Osteocyte (in vitro differentiated cells): Measurements from ENCODE around the gene GOLGA8B. TPM values are rescaled to one million over a fixed set of nuclear protein-coding genes. Genes with fewer than 3 reads are reported as not detected.
"Not testable (repeated sequence)": the region's sequence is repeated elsewhere in the genome, so short reads cannot be mapped to it uniquely, and the experiment has no call there.

ENCODE experiments used
- DNase-seq: peaks from one replicate; pipeline ENCODE4 v3.0.0; 2021; ENCODE audit warnings: mixed read lengths; ENCODE audit not compliant: unreplicated experiment; ENCODE audit errors: extremely low spot score
- H3K27ac Mint-ChIP-seq: one replicate; pipeline ENCODE4 v1.8.0; 2021; ENCODE audit warnings: mild to moderate bottlenecking, mixed read lengths; ENCODE audit not compliant: unreplicated experiment
- H3K27me3 Mint-ChIP-seq: one replicate; pipeline ENCODE4 v1.8.0; 2021; ENCODE audit warnings: mixed read lengths; ENCODE audit not compliant: unreplicated experiment
- H3K36me3 Mint-ChIP-seq: one replicate; pipeline ENCODE4 v1.8.0; 2021; ENCODE audit warnings: mixed read lengths; ENCODE audit not compliant: unreplicated experiment
- H3K4me1 Mint-ChIP-seq: one replicate; pipeline ENCODE4 v1.8.0; 2021; ENCODE audit warnings: mixed read lengths; ENCODE audit not compliant: unreplicated experiment
- H3K4me3 Mint-ChIP-seq: one replicate; pipeline ENCODE4 v1.8.0; 2021; ENCODE audit warnings: mild to moderate bottlenecking, moderate library complexity, mixed read lengths; ENCODE audit not compliant: unreplicated experiment
- H3K9me3 Mint-ChIP-seq: one replicate; pipeline ENCODE4 v1.8.0; 2021; ENCODE audit warnings: mixed read lengths; ENCODE audit not compliant: unreplicated experiment
- CTCF ChIP-seq: fragments of 200-600 bp; sonication (generic); IDR thresholded peaks from 2 replicates; pipeline ENCODE4 v1.5.0; 2021; ENCODE audit warnings: antibody characterized with exemption, mild to moderate bottlenecking, moderate library complexity
- long read RNA-seq: library from polyadenylated mRNA; unstranded; transcript quantifications from one replicate; pipeline ENCODE4 v2.0.0, GENCODE V29; 2021
- total RNA-seq: library from RNA; stranded (reverse); gene quantifications from 2 replicates; pipeline ENCODE4 v1.2.1, GENCODE V29; 2021

GOLGA8B gene
- 59.7 and 69.6 TPM in 2 replicates for total RNA-seq
- long read RNA-seq, partial matches to known transcripts, result 44 of 47 reads
- long read RNA-seq, other reads (novel, unspliced or antisense), result 3 of 47 reads

GRCh38 chr15:34583399-34584329 is at the start of gene GOLGA8B:
GOLGA8B (minus strand) TSS chr15:34583651; CDS start chr15:34535912, 47,739 bp downstream.
- DNase-seq, result no peak
- H3K27me3 Mint-ChIP-seq, result peaks cover 4% of the 10 kb centered on the region

GRCh38 chr15:34633165-34633564 is 49.7 kb upstream of the GOLGA8B start:
- DNase-seq, H3K27ac Mint-ChIP-seq: not testable (repeated sequence)
- peaks cover 10% of the 10 kb centered on the region for H3K9me3 Mint-ChIP-seq

More at GRCh38 chr15:34583399-34584329, at the start of gene GOLGA8B:
- H3K4me1 Mint-ChIP-seq, result peaks cover 26% of the 10 kb centered on the region
- no peaks in the 10 kb centered on the region for H3K36me3 Mint-ChIP-seq
- no peaks in the 10 kb centered on the region for H3K9me3 Mint-ChIP-seq
- no peak for TF ChIP-seq CTCF
- no peak within 1 kb of the TSS for H3K27ac Mint-ChIP-seq
- peak within 1 kb of the TSS; percentile 84 for H3K4me3 Mint-ChIP-seq

GRCh38 chr15:34628577-34629152 is 45.2 kb upstream of the GOLGA8B start:
- TF ChIP-seq CTCF, result no peak
- Mint-ChIP-seq H3K36me3 (peaks cover 7% of the 10 kb centered on the region), H3K27me3 (no peaks in the 10 kb centered on the region), H3K27ac (peak overlapping the region; percentile 55), H3K4me3 (no peak overlapping the region), H3K4me1 (peaks cover 26% of the 10 kb centered on the region), H3K9me3 (peaks cover 21% of the 10 kb centered on the region)
- DNase-seq, result no peak

More at GRCh38 chr15:34633165-34633564, 49.7 kb upstream of the GOLGA8B start:
- peaks cover 10% of the 10 kb centered on the region for H3K4me1 Mint-ChIP-seq
- not testable (repeated sequence) for H3K27me3 Mint-ChIP-seq, H3K36me3 Mint-ChIP-seq, H3K4me3 Mint-ChIP-seq

GRCh38 chr15:34625007-34625406 is 41.6 kb upstream of the GOLGA8B start:
- Mint-ChIP-seq H3K27ac (peak overlapping the region; percentile 67), H3K9me3 (peaks cover 13% of the 10 kb centered on the region), H3K4me3 (no peak overlapping the region), H3K36me3 (peaks cover 5% of the 10 kb centered on the region), H3K27me3 (no peaks in the 10 kb centered on the region), H3K4me1 (peaks cover 32% of the 10 kb centered on the region)
- no peak for TF ChIP-seq CTCF
- DNase-seq, result no peak

GRCh38 chr15:34621675-34622074 is 38.2 kb upstream of the GOLGA8B start:
- Mint-ChIP-seq H3K27ac (no peak overlapping the region), H3K9me3 (peaks cover 6% of the 10 kb centered on the region), H3K4me3 (no peak overlapping the region), H3K27me3 (peaks cover 17% of the 10 kb centered on the region), H3K36me3 (peaks cover 1% of the 10 kb centered on the region), H3K4me1 (peaks cover 20% of the 10 kb centered on the region)
- peak; percentile 56 for TF ChIP-seq CTCF
- no peak for DNase-seq
